ENCODE measurements around the gene CCNT2.
"Not testable (repeated sequence)": the region's sequence is repeated elsewhere in the genome, so short reads cannot be mapped to it uniquely, and the experiment has no call there.

- not testable (repeated sequence) for TF ChIP-seq CTCF (IDR thresholded peaks at IDR 0.05; ENCODE audit: borderline replicate concordance, extremely low read depth, low read length, poor library complexity, severe bottlenecking); EZH2 (IDR thresholded peaks at IDR 0.05; ENCODE audit: borderline replicate concordance, low read depth, low read length, severe bottlenecking)
These were observed 14.9 kb upstream of the CCNT2 start for GRCh38 chr2:134903701-134904100.

Measured in DND-41 (cell line).